Measurements from ENCODE around the gene ZCCHC12. TPM values are rescaled to one million over a fixed set of nuclear protein-coding genes. Genes with fewer than 3 reads are reported as not detected.

Gene ZCCHC12
- total and polyA plus RNA-seq, 2 experiments from 2014 or later, result 0.08 to 0.17 TPM

- no peaks in the 10 kb centered on the region for H3K9me2 ChIP-seq (replicated peaks; ENCODE audit: insufficient read depth)
- H3K27ac ChIP-seq, result no peak overlapping the region
- H3K27me3 ChIP-seq, result no peaks in the 10 kb centered on the region
- H3K4me3 ChIP-seq, result no peak overlapping the region
- no peaks in the 10 kb centered on the region for H3K36me3 ChIP-seq (replicated peaks; ENCODE audit: insufficient read depth, low read depth)
- H3K79me2 ChIP-seq, result no peaks in the 10 kb centered on the region
- no peaks in the 10 kb centered on the region for H3K9me3 ChIP-seq (ENCODE audit: low read depth)
- DNase-seq (ENCODE audit: low spot score), result no peak
- no peak overlapping the region for H3K4me2 ChIP-seq
- TF ChIP-seq EZH2 (IDR thresholded peaks at IDR 0.05; ENCODE audit: borderline replicate concordance) (no peak), EZH2phosphoT487 (IDR thresholded peaks at IDR 0.05; ENCODE audit: low read depth, severe bottlenecking, unreplicated experiment) (no peak), CTCF (IDR thresholded peaks at IDR 0.05; ENCODE audit: poor library complexity) (no peak)
- no peaks in the 10 kb centered on the region for H4K20me1 ChIP-seq (ENCODE audit: insufficient read depth, poor library complexity, severe bottlenecking)
- H2AFZ ChIP-seq, result no peak overlapping the region
- H3K4me1 ChIP-seq (ENCODE audit: insufficient read depth), result no peaks in the 10 kb centered on the region
- WGBS (ENCODE audit: low lambda C conversion rate, missing lambda C conversion rate), result 65% methylated on average over 1 of the region's 1 CpG
Measured at GRCh38 chrX:118780911-118781310, 42.7 kb upstream of the ZCCHC12 start.

- no peak overlapping the region for H3K4me3 ChIP-seq
- no peaks in the 10 kb centered on the region for H3K9me2 ChIP-seq (replicated peaks; ENCODE audit: insufficient read depth)
- TF ChIP-seq EZH2phosphoT487 (IDR thresholded peaks at IDR 0.05; ENCODE audit: low read depth, severe bottlenecking, unreplicated experiment) (no peak), EZH2 (IDR thresholded peaks at IDR 0.05; ENCODE audit: borderline replicate concordance) (no peak), CTCF (IDR thresholded peaks at IDR 0.05; ENCODE audit: poor library complexity) (no peak)
- no peak overlapping the region for H3K27ac ChIP-seq
- H3K9me3 ChIP-seq (ENCODE audit: low read depth), result no peaks in the 10 kb centered on the region
- H3K27me3 ChIP-seq, result no peaks in the 10 kb centered on the region
- no peak overlapping the region for H3K4me2 ChIP-seq
- no peaks in the 10 kb centered on the region for H3K4me1 ChIP-seq (ENCODE audit: insufficient read depth)
- H3K79me2 ChIP-seq, result no peaks in the 10 kb centered on the region
- WGBS (ENCODE audit: low lambda C conversion rate, missing lambda C conversion rate), result 62% methylated on average over 5 of the region's 5 CpGs
- DNase-seq (ENCODE audit: low spot score), result no peak
- H3K36me3 ChIP-seq (replicated peaks; ENCODE audit: insufficient read depth, low read depth), result no peaks in the 10 kb centered on the region
- H4K20me1 ChIP-seq (ENCODE audit: insufficient read depth, poor library complexity, severe bottlenecking), result no peaks in the 10 kb centered on the region
- H2AFZ ChIP-seq, result no peak overlapping the region
Measured at GRCh38 chrX:118795528-118796280, 27.9 kb upstream of the ZCCHC12 start.

- H3K36me3 ChIP-seq (replicated peaks; ENCODE audit: insufficient read depth, low read depth), result no peaks in the 10 kb centered on the region
- no peak overlapping the region for H3K4me2 ChIP-seq
- H3K4me1 ChIP-seq (ENCODE audit: insufficient read depth), result no peaks in the 10 kb centered on the region
- no peak overlapping the region for H2AFZ ChIP-seq
- no peak for DNase-seq (ENCODE audit: low spot score)
- H4K20me1 ChIP-seq (ENCODE audit: insufficient read depth, poor library complexity, severe bottlenecking), result no peaks in the 10 kb centered on the region
- H3K4me3 ChIP-seq, result no peak overlapping the region
- TF ChIP-seq CTCF (IDR thresholded peaks at IDR 0.05; ENCODE audit: poor library complexity) (no peak), EZH2phosphoT487 (IDR thresholded peaks at IDR 0.05; ENCODE audit: low read depth, severe bottlenecking, unreplicated experiment) (no peak), EZH2 (IDR thresholded peaks at IDR 0.05; ENCODE audit: borderline replicate concordance) (no peak)
- no peaks in the 10 kb centered on the region for H3K27me3 ChIP-seq
- no peaks in the 10 kb centered on the region for H3K9me3 ChIP-seq (ENCODE audit: low read depth)
- H3K9me2 ChIP-seq (replicated peaks; ENCODE audit: insufficient read depth), result no peaks in the 10 kb centered on the region
- WGBS (ENCODE audit: low lambda C conversion rate, missing lambda C conversion rate), result 70% methylated on average over 1 of the region's 1 CpG
- no peak overlapping the region for H3K27ac ChIP-seq
- no peaks in the 10 kb centered on the region for H3K79me2 ChIP-seq
Measured at GRCh38 chrX:118802857-118803256, 20.8 kb upstream of the ZCCHC12 start.
